SK-N-SH (cell line): ENCODE measurements around the gene IGFBPL1. TPM values are rescaled to one million over a fixed set of nuclear protein-coding genes. Genes with fewer than 3 reads are reported as not detected.

Experiments
- CTCF ChIA-PET: fragments of 300-600, 350-600 bp; formaldehyde crosslinking; extraction: SDS; loops from one replicate; lab custom pipeline; 2021; lab: Yijun Ruan, JAX
- POLR2A ChIA-PET: fragments of 350-600 bp; sonication (Branson Sonifier 250); formaldehyde crosslinking; extraction: SDS; loops from one replicate; lab custom pipeline; 2020; ENCODE audit warnings: antibody characterized with exemption, inconsistent platforms; lab: Yijun Ruan, JAX
- DNase-seq: peaks from one replicate; pipeline ENCODE4 v3.0.0; 2012
- H2AFZ ChIP-seq: fragments of 200-600 bp; sonication (generic); 2 replicates; pipeline ENCODE4 v1.8.1; 2016; ENCODE audit warnings: antibody characterized with exemption, mild to moderate bottlenecking, low read depth
- H3F3A ChIP-seq: fragments of 200-600 bp; sonication (generic); replicated peaks from 2 replicates; pipeline ENCODE3; 2016; ENCODE audit warnings: antibody characterized with exemption, mild to moderate bottlenecking; ENCODE audit not compliant: insufficient read depth
- H3K27ac ChIP-seq, 2 experiments: fragments of 200-500 bp in 1 of 2; fragments of 200-600 bp in 1 of 2; sonication (Bioruptor generic) in 1 of 2; sonication (generic), shearing (Covaris generic) in 1 of 2; 2 replicates each; pipeline versions ENCODE4 v1.5.1 to v1.6.1; 2014 to 2016; ENCODE audit warnings: low read depth in 2 of 2, inconsistent platforms in 1 of 2, low read length in 1 of 2, mild to moderate bottlenecking in 1 of 2, mixed read lengths in 1 of 2
- H3K27me3 ChIP-seq: fragments of 200-600 bp; sonication (generic), shearing (Covaris generic); 2 replicates; pipeline ENCODE4 v1.6.1; 2016; ENCODE audit warnings: mixed run types; ENCODE audit not compliant: insufficient read depth
- H3K36me3 ChIP-seq, 2 experiments: fragments of 200-500 bp in 1 of 2; fragments of 200-600 bp in 1 of 2; sonication (Bioruptor generic) in 1 of 2; sonication (generic) in 1 of 2; replicated peaks in 1 of 2; 2 replicates each; pipeline versions ENCODE3 to v1.5.1; 2014 to 2016; ENCODE audit warnings: low read length in 1 of 2, mild to moderate bottlenecking in 1 of 2; ENCODE audit not compliant: insufficient read depth in 2 of 2, control insufficient read depth in 1 of 2
- H3K4me1 ChIP-seq, 2 experiments: fragments of 200-500 bp in 1 of 2; fragments of 200-600 bp in 1 of 2; sonication (Bioruptor generic) in 1 of 2; sonication (generic), shearing (Covaris generic) in 1 of 2; 2 replicates each; pipeline versions ENCODE4 v1.5.1 to v1.6.1; 2014 to 2016; ENCODE audit warnings: low read depth in 1 of 2, low read length in 1 of 2, mixed run types in 1 of 2; ENCODE audit not compliant: insufficient read depth in 2 of 2, control insufficient read depth in 1 of 2
- H3K4me2 ChIP-seq: fragments of 200-600 bp; sonication (generic), shearing (Covaris generic); 2 replicates; pipeline ENCODE4 v1.6.1; 2017; ENCODE audit warnings: mixed run types
- H3K4me3 ChIP-seq, 2 experiments: fragments of 200-500 bp in 1 of 2; fragments of 200-600 bp in 1 of 2; sonication (Bioruptor generic) in 1 of 2; sonication (generic), shearing (Covaris generic) in 1 of 2; 2 replicates each; pipeline versions ENCODE4 v1.5.1 to v1.8.1; 2014 to 2016; ENCODE audit warnings: low read depth in 2 of 2, inconsistent platforms in 1 of 2, low read length in 1 of 2, mild to moderate bottlenecking in 1 of 2, mixed read lengths in 1 of 2, moderate library complexity in 1 of 2
- H3K79me2 ChIP-seq: fragments of 200-600 bp; sonication (generic); 2 replicates; pipeline ENCODE4 v1.8.1; 2017; ENCODE audit warnings: mild to moderate bottlenecking; ENCODE audit not compliant: insufficient read depth
- H3K9ac ChIP-seq: fragments of 200-600 bp; sonication (generic); 2 replicates; pipeline ENCODE4 v1.6.1; 2017; ENCODE audit warnings: mixed run types
- H3K9me2 ChIP-seq: fragments of 200-600 bp; sonication (generic); 2 replicates; pipeline ENCODE4 v1.6.1; 2017; ENCODE audit warnings: mixed run types
- H3K9me3 ChIP-seq: fragments of 200-600 bp; sonication (generic); 2 replicates; pipeline ENCODE4 v1.6.1; 2017; ENCODE audit warnings: mixed run types, mild to moderate bottlenecking, moderate library complexity
- H4K20me1 ChIP-seq: fragments of 200-600 bp; sonication (generic); 2 replicates; pipeline ENCODE4 v1.6.1; 2017; ENCODE audit warnings: mild to moderate bottlenecking, mixed run types; ENCODE audit not compliant: insufficient read depth
- CHD2 ChIP-seq: fragments of 150-350 bp; IDR thresholded peaks from 2 replicates; pipeline ENCODE4 v1.6.1; 2018; ENCODE audit warnings: low read length; ENCODE audit not compliant: partially characterized antibody
- ELF1 ChIP-seq: IDR thresholded peaks from 2 replicates; pipeline ENCODE4 v1.4.0; 2012
- FOXM1 ChIP-seq: IDR thresholded peaks from 2 replicates; pipeline ENCODE4 v1.4.0; 2012; ENCODE audit warnings: low read depth, mild to moderate bottlenecking
- MEF2A ChIP-seq: IDR thresholded peaks from 2 replicates; pipeline ENCODE4 v1.4.0; 2012; ENCODE audit warnings: low read depth, borderline replicate concordance
- MXI1 ChIP-seq: IDR thresholded peaks from 2 replicates; pipeline ENCODE4 v1.6.1; 2012; ENCODE audit warnings: mild to moderate bottlenecking, low read depth, low read length, improper control_type of control experiment
- NFIC ChIP-seq: IDR thresholded peaks from 2 replicates; pipeline ENCODE4 v1.4.0; 2012; ENCODE audit warnings: borderline replicate concordance
- RAD21 ChIP-seq: IDR thresholded peaks from 2 replicates; pipeline ENCODE4 v1.6.1; 2012; ENCODE audit warnings: mild to moderate bottlenecking, low read length
- RCOR1 ChIP-seq: fragments of 150-350 bp; IDR thresholded peaks from 2 replicates; pipeline ENCODE4 v1.6.1; 2017; ENCODE audit warnings: antibody characterized with exemption, low read length
- RFX5 ChIP-seq: IDR thresholded peaks from 2 replicates; pipeline ENCODE4 v1.6.1; 2012; ENCODE audit warnings: mild to moderate bottlenecking, improper control_type of control experiment, low read length
- RXRA ChIP-seq: IDR thresholded peaks from 2 replicates; pipeline ENCODE4 v1.4.0; 2012; ENCODE audit warnings: low read depth, mild to moderate bottlenecking, borderline replicate concordance
- TCF12 ChIP-seq: IDR thresholded peaks from 2 replicates; pipeline ENCODE4 v1.4.0; 2012
- TEAD4 ChIP-seq: IDR thresholded peaks from 2 replicates; pipeline ENCODE4 v1.4.0; 2012; ENCODE audit warnings: mild to moderate bottlenecking, borderline replicate concordance; ENCODE audit not compliant: insufficient read depth
- WGBS: methylation state at CpG from one replicate; pipeline ENCODE4 v1.1.6; 2017; ENCODE audit warnings: low lambda C conversion rate; 5-methylcytosine and 5-hydroxymethylcytosine counted together
- polyA plus RNA-seq, 3 experiments: library from polyadenylated mRNA; depleted of rRNA; stranded (reverse); fragments of >200 nt; gene quantifications; 2 replicates each; pipeline ENCODE4 v1.2.3, GENCODE V29; 2012
- TF ChIP-seq, protein P1 (sequence below): IDR thresholded peaks from 2 replicates; pipeline ENCODE4; 2012
- TF ChIP-seq, protein P2 (sequence below): fragments of 150-350 bp; IDR thresholded peaks from 2 replicates; pipeline ENCODE4 v1.6.1; 2017; ENCODE audit warnings: antibody characterized with exemption, low read length, low read depth, borderline replicate concordance
- TF ChIP-seq, protein P3 (sequence below): IDR thresholded peaks from 2 replicates; pipeline ENCODE4 v1.4.0; 2012; ENCODE audit warnings: low read depth, borderline replicate concordance
- TF ChIP-seq, protein P4 (sequence below): IDR thresholded peaks from 2 replicates; pipeline ENCODE4 v1.6.1; 2012; ENCODE audit warnings: mild to moderate bottlenecking, low read depth, low read length, moderate library complexity
- TF ChIP-seq, protein P5 (sequence below): fragments of 150-350 bp; IDR thresholded peaks from 2 replicates; pipeline ENCODE4 v1.6.1; 2016; ENCODE audit warnings: mild to moderate bottlenecking, low read depth, low read length
- TF ChIP-seq, protein P6 (sequence below): IDR thresholded peaks from 2 replicates; pipeline ENCODE4 v1.4.0; 2012; ENCODE audit warnings: low read depth, borderline replicate concordance

The IGFBPL1 gene
- polyA plus RNA-seq, 1 of the 3 experiments (the other 2 are of a cell fraction): 0.41 TPM

DNA sequence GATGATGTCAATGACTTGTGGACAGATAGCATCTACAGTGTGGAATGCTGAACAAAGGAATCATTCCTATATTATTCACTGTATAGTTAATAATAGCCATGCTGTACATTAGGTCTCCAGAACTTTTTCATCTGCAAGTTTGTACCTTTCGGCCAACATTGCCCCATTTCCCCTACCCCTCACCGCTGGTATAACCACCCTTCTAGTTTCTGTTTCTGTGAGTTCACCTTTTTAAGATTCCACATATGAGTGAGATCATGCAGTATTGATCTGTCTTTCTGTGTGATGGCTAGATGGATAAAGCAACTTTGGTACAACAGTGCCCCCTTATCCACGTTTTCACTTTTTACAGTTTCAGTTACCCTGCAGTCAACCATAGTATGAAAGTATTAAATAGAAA lies 50.6 kb downstream of the IGFBPL1 start:
- H3K4me1 ChIP-seq: peaks cover 0 to 31% of the 10 kb centered on the region in 2 experiments; a peak in 2 of 4 replicates
- CTCF ChIA-PET: interaction anchor here (0.9 to 5.3 kb wide), 9 partner anchors 10 to 285 kb away, joined by 3 to 47 read pairs (median 8); no protein-coding TSS in a partner anchor
- 44% methylated on average over 3 of the region's 3 CpGs for WGBS
- H3K27ac ChIP-seq: peak overlapping the region in 1 of 2 experiments; percentile 97; a peak in 2 of 4 replicates
- no peak overlapping the region for H3K4me2 ChIP-seq
- POLR2A ChIA-PET: interaction anchor here (1.5 kb wide), 1 partner anchor 437 kb away, joined by 3 read pairs; no protein-coding TSS in a partner anchor
- TF ChIP-seq TCF12 (no peak), RCOR1 (no peak), ELF1 (no peak), MXI1 (no peak), NFIC (no peak), RXRA (no peak), RAD21 (no peak; the same call in 1 of the 2 replicates), CHD2 (no peak), RFX5 (no peak), TEAD4 (no peak), FOXM1 (no peak), MEF2A (no peak)
- TF ChIP-seq, protein P1, sequence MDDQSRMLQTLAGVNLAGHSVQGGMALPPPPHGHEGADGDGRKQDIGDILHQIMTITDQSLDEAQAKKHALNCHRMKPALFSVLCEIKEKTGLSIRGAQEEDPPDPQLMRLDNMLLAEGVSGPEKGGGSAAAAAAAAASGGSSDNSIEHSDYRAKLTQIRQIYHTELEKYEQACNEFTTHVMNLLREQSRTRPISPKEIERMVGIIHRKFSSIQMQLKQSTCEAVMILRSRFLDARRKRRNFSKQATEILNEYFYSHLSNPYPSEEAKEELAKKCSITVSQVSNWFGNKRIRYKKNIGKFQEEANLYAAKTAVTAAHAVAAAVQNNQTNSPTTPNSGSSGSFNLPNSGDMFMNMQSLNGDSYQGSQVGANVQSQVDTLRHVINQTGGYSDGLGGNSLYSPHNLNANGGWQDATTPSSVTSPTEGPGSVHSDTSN: no peak
- TF ChIP-seq, protein P2, sequence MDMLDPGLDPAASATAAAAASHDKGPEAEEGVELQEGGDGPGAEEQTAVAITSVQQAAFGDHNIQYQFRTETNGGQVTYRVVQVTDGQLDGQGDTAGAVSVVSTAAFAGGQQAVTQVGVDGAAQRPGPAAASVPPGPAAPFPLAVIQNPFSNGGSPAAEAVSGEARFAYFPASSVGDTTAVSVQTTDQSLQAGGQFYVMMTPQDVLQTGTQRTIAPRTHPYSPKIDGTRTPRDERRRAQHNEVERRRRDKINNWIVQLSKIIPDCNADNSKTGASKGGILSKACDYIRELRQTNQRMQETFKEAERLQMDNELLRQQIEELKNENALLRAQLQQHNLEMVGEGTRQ: no peak
- TF ChIP-seq, protein P3, sequence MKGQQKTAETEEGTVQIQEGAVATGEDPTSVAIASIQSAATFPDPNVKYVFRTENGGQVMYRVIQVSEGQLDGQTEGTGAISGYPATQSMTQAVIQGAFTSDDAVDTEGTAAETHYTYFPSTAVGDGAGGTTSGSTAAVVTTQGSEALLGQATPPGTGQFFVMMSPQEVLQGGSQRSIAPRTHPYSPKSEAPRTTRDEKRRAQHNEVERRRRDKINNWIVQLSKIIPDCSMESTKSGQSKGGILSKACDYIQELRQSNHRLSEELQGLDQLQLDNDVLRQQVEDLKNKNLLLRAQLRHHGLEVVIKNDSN: no peak
- TF ChIP-seq, protein P4, sequence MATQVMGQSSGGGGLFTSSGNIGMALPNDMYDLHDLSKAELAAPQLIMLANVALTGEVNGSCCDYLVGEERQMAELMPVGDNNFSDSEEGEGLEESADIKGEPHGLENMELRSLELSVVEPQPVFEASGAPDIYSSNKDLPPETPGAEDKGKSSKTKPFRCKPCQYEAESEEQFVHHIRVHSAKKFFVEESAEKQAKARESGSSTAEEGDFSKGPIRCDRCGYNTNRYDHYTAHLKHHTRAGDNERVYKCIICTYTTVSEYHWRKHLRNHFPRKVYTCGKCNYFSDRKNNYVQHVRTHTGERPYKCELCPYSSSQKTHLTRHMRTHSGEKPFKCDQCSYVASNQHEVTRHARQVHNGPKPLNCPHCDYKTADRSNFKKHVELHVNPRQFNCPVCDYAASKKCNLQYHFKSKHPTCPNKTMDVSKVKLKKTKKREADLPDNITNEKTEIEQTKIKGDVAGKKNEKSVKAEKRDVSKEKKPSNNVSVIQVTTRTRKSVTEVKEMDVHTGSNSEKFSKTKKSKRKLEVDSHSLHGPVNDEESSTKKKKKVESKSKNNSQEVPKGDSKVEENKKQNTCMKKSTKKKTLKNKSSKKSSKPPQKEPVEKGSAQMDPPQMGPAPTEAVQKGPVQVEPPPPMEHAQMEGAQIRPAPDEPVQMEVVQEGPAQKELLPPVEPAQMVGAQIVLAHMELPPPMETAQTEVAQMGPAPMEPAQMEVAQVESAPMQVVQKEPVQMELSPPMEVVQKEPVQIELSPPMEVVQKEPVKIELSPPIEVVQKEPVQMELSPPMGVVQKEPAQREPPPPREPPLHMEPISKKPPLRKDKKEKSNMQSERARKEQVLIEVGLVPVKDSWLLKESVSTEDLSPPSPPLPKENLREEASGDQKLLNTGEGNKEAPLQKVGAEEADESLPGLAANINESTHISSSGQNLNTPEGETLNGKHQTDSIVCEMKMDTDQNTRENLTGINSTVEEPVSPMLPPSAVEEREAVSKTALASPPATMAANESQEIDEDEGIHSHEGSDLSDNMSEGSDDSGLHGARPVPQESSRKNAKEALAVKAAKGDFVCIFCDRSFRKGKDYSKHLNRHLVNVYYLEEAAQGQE: no peak
- TF ChIP-seq, protein P5, sequence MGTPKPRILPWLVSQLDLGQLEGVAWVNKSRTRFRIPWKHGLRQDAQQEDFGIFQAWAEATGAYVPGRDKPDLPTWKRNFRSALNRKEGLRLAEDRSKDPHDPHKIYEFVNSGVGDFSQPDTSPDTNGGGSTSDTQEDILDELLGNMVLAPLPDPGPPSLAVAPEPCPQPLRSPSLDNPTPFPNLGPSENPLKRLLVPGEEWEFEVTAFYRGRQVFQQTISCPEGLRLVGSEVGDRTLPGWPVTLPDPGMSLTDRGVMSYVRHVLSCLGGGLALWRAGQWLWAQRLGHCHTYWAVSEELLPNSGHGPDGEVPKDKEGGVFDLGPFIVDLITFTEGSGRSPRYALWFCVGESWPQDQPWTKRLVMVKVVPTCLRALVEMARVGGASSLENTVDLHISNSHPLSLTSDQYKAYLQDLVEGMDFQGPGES: no peak
- TF ChIP-seq, protein P6, sequence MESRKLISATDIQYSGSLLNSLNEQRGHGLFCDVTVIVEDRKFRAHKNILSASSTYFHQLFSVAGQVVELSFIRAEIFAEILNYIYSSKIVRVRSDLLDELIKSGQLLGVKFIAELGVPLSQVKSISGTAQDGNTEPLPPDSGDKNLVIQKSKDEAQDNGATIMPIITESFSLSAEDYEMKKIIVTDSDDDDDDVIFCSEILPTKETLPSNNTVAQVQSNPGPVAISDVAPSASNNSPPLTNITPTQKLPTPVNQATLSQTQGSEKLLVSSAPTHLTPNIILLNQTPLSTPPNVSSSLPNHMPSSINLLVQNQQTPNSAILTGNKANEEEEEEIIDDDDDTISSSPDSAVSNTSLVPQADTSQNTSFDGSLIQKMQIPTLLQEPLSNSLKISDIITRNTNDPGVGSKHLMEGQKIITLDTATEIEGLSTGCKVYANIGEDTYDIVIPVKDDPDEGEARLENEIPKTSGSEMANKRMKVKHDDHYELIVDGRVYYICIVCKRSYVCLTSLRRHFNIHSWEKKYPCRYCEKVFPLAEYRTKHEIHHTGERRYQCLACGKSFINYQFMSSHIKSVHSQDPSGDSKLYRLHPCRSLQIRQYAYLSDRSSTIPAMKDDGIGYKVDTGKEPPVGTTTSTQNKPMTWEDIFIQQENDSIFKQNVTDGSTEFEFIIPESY: no peak
- TF ChIP-seq, all 33 proteins: peak for 0
- H3K4me3 ChIP-seq: no peak overlapping the region
- no peaks in the 10 kb centered on the region for H3K9me2 ChIP-seq
- H3K79me2 ChIP-seq: no peaks in the 10 kb centered on the region
- H4K20me1 ChIP-seq: no peaks in the 10 kb centered on the region
- no peaks in the 10 kb centered on the region for H3F3A ChIP-seq
- no peaks in the 10 kb centered on the region for H3K9me3 ChIP-seq
- H3K36me3 ChIP-seq: no peaks in the 10 kb centered on the region
- no peak for DNase-seq
- no peak overlapping the region for H3K9ac ChIP-seq
- H2AFZ ChIP-seq: no peak overlapping the region
- H3K27me3 ChIP-seq: peaks cover 14% of the 10 kb centered on the region; the same call in 1 of the 2 replicates
